Transverse colon (tissue), 4 donors: ENCODE data around the gene SIK3.

Experiments used
- POLR2A ChIP-seq: fragments of 450-650 bp; IDR thresholded peaks from one replicate; pipeline ENCODE4 v1.6.1; 2016; ENCODE audit warnings: antibody characterized with exemption, mild to moderate bottlenecking, moderate library complexity
- POLR2AphosphoS5 ChIP-seq, 3 donors: sonication (generic); formaldehyde crosslinking; IDR thresholded peaks; one replicate each; pipeline ENCODE4 v1.6.1; 2016; ENCODE audit warnings: antibody characterized with exemption in 3 of 3
- TF ChIP-seq, protein P1 (sequence below), 5 experiments: fragments of 200-600 bp in 3 of 5; fragments of 450-650 bp in 2 of 5; sonication (generic) in 3 of 5; IDR thresholded peaks; 1 replicate in 2 of 5; 2 replicates in 3 of 5; pipeline ENCODE4 v1.5.1; 2016 to 2017; ENCODE audit warnings: antibody characterized with exemption in 5 of 5, inconsistent platforms in 3 of 5, mild to moderate bottlenecking in 2 of 5, moderate library complexity in 1 of 5

GRCh38 chr11:117057317-117057716 is 40.9 kb downstream of the SIK3 start:
- TF ChIP-seq, protein P1, sequence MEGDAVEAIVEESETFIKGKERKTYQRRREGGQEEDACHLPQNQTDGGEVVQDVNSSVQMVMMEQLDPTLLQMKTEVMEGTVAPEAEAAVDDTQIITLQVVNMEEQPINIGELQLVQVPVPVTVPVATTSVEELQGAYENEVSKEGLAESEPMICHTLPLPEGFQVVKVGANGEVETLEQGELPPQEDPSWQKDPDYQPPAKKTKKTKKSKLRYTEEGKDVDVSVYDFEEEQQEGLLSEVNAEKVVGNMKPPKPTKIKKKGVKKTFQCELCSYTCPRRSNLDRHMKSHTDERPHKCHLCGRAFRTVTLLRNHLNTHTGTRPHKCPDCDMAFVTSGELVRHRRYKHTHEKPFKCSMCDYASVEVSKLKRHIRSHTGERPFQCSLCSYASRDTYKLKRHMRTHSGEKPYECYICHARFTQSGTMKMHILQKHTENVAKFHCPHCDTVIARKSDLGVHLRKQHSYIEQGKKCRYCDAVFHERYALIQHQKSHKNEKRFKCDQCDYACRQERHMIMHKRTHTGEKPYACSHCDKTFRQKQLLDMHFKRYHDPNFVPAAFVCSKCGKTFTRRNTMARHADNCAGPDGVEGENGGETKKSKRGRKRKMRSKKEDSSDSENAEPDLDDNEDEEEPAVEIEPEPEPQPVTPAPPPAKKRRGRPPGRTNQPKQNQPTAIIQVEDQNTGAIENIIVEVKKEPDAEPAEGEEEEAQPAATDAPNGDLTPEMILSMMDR (IDR thresholded peaks at IDR 0.05): no peak
- TF ChIP-seq POLR2AphosphoS5 (IDR thresholded peaks at IDR 0.05) (no peak), POLR2A (no peak)
